ENCODE measurements around the gene SERPINB8.
"Not testable (repeated sequence)": the region's sequence is repeated elsewhere in the genome, so short reads cannot be mapped to it uniquely, and the experiment has no call there.

The SERPINB8 gene, protein sequence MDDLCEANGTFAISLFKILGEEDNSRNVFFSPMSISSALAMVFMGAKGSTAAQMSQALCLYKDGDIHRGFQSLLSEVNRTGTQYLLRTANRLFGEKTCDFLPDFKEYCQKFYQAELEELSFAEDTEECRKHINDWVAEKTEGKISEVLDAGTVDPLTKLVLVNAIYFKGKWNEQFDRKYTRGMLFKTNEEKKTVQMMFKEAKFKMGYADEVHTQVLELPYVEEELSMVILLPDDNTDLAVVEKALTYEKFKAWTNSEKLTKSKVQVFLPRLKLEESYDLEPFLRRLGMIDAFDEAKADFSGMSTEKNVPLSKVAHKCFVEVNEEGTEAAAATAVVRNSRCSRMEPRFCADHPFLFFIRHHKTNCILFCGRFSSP

DNA sequence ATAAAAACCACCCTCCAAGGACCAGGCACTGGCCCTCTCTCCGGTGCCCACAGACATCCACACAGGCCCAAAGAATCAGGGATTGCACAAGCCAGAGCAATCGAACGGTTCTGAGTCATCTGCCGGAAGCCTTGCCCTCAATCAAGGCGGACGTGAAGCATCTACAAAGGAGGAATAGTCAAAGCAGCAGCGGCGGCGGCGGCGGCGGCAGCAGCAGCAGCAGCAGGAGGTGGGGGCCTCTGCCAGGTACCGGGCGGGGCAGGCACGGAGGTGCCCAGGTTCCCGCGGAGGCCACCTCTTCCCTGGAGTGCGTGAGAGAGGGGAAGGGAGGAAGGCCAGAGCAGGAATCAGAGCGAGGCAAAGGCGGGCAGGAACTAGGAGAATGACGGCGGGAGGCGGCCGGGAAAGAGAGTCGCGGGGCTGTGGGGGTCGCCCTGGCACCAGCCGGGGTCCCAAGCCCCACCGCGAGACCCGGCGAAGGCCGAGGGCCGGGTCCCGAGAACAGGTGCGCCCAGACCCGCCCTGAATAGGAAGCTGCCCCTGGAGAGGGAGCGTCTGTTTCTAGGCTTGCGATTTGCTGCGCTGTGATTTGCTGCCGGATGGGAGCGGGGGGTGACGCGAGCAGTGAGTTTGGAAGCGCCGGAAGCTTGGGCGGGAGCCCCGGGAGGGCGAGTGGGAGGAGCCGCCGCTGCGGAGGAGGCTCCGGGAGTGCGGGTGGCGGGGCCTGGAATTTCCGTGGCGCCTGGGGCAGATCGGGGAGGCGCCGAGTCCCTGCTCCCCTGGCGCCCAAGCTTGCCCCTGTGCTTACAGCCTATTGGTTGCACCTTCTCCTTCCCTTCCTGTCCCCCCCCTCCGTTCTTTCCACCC, at the start of gene SERPINB8:
Gene SERPINB8, plus strand, starts transcription at position 140 of the 867 bp plus-strand sequence. CDS start 8,228 bp downstream, outside the sequence.
- peak; percentile 97 for DNase-seq (ENCODE audit: low read depth, low spot score)

DNA sequence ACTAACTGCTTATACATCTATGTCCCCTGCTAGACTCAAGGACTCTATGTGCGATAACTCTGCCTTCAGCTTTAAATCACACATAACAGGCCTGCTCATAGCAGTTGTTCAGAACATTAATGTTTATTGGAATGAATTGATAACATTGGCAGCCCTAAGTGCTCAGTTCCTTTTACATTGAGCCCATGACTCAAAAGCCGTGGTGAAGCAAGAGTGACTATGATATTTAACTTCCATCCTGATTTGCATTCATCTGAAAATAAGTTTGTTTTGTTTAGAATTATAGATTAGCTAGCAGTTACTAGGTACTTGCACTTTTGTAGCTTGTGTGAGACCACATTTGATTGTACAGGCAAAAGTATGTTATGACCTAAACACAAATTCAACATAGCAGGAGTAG, 47.8 kb upstream of the SERPINB8 start:
- DNase-seq (ENCODE audit: low read depth, low spot score) = no peak

DNA sequence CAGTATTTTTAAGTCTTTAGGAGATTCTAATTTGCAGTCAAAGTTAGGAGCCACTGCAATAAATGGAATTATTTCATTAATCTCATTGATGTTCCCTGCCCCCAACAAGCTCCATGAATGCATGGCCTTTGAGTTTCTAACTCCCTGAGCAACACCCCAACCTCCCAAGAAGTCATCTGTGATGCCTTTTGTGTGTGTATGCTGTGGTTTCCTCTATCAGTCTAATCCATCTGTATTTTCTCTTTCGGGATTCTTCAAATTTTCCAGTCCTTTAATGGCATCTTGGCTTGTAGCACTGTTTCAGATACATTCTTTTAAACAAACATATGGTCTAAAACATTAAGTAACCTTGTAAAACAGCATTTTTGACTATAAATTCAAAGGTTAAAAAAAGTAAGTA, 45.3 kb upstream of the SERPINB8 start:
- DNase-seq (ENCODE audit: low read depth, low spot score) = no peak

DNA sequence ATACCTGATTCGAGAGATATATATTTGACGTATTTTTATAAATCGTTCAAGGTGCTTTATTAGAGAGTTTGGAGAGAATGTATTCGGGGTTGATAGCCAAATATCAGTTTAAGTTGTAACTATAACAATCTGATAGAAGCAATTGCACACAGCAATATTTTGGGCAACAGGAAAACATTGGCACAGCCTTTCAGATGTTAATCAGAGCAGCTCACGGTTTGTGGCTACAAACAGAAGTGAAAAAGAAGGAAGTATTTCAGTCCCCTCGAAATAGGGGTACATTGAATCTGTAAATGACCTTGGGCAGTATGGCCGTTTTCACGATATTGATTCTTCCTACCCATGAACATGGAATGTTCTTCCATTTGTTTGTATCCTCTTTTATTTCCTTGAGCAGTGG, 41.5 kb upstream of the SERPINB8 start:
- DNase-seq (ENCODE audit: low read depth, low spot score) = no peak

DNA sequence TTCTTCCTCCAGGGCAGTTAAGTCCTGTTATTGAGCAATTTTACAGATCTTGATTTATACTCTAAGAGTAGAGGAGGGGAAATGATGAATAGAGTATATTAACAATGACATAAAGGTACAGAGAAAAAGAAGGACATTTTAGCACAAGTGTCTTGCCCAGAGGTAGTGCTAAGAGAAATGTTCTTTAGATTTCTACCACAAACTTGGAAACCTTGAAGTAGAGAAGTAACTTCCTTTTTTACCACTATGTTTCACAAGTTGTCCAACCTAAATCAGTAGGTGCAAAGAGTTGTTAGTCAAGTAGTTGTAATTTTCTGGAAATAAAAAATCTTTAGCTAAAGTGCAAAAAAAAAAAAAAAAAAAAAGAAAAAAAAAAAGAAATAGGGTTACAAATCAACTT, 40.5 kb upstream of the SERPINB8 start:
- DNase-seq (ENCODE audit: low read depth, low spot score) = not testable (repeated sequence)

DNA sequence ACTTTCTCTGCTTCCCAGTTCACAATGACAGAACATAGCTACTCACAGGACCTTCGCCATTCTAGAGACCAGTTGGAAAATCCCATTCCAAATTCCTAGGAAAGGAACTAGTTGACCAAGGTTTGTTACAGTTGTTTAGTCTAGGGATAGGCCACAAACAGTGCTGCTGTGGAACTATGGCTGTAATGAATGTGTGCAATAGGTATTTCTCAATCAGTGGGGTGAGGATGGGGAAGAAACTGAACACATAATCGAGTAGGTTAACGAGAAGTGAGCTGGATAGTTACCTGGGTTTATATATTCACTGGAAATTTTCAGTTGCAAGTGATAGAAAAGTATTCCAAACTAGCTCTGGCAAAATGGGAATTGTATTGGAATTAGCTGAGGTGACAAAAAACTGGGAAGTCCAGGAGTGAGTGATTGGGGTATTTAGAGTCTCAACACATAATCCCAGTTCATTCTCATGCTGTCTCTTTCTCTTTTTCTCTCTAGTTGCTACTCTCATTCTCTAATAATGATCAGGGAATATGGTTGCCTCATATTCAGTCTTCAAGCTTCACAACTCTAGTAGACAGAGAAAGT, 39.0 kb upstream of the SERPINB8 start:
- no peak for DNase-seq (ENCODE audit: low read depth, low spot score)

DNA sequence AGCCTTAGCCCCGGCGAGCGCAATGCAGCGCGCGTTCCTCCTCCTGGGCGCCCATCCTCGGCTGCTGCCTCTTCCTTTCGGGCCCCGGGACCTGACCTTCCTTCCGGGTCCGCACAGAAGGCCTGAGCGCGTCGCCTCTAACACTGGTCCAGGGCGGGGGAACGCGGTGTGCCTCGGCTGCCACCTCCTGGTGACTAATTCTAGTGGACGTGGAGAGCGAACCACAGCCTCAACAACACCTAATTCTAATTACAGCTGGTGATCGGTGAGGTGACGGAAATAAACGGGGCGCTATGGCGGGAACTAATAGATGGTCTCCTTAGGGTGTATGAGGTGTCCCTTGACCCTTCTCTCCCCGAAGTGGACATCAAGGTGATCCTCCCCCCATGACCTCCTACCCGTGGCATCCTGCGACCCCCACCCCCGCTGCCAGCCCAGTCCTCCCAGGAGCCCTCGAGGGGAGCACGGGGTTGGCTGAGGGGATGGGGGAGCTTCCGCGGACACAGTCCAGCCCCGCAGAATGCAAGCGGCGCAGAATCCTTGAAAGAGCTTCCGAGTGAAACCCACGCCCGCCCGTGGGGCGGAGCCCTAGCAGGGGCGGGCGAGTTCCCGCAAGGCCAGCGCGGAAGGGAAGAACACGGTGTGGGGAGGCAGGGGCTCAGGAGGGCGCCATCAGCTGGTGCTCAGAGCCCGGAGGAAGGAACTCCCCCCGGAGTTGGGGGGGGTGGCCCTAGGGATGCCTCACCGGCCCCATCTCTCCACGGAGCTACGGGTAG, 33.5 kb upstream of the SERPINB8 start:
- DNase-seq (ENCODE audit: low read depth, low spot score) = peak; percentile 91

DNA sequence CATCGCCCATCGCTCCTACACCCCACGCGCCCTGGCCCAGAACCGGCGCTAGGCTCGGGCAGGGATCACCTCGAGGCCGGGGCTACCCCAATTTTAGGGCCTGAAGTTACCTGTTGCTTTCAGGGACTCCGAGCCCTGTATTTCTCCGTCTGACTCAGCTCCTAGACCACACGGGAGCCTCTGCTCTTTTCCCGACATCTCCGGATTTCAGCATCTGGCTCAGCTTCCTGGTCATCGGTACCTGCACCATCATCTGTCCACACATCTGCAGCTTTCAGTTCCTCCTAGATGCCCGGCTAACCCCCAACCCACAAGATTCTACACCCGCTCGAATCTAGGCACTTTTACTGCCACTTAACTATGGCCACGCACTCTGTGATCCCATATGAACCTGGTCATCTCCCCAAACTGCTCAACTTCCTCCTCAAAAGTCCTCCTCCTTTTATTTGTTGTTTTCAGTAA, 32.9 kb upstream of the SERPINB8 start:
- no peak for DNase-seq (ENCODE audit: low read depth, low spot score)

DNA sequence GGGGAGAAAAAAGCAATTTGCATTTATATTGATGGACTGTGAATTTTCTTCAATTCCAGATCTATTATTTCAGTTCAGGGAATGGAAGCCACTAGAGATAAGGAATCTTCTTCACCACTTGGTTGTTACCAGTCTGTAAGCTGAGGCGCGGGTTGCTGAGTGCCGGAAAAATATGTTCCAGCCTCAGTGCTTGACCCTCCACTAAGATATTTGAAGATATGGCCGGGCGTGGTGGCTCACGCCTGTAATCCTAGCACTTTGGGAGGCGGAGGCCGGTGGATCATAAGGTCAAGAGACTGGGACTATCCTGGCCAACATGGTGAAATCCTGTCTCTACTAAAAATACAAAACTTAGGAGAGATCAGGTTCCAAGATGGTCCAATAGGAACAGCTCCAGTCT, 29.9 kb upstream of the SERPINB8 start:
- DNase-seq (ENCODE audit: low read depth, low spot score) = no peak

DNA sequence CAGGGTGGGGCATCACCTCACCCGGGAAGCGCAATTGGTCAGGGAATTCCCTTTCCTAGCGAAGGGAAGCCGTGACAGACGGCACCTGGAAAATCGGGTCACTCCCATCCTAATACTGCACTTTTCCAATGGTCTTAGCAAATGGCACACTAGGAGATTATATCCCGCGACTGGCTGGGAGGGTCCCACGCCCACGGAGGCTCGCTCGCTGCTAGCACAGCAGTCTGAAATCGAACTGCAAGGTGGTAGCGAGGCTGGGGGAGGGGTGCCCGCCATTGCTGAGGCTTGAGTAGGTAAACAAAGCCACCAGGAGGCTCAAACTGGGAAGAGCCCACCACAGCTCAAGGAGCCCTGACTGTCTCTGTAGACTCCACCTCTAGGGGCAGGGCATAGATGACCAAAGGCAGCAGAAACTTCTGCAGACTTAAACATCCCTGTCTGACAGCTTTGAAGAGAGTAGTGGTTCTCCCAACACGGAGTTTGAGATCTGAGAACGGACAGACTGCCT, 29.3 kb upstream of the SERPINB8 start:
- peak; percentile 16 for DNase-seq (ENCODE audit: low read depth, low spot score)

DNA sequence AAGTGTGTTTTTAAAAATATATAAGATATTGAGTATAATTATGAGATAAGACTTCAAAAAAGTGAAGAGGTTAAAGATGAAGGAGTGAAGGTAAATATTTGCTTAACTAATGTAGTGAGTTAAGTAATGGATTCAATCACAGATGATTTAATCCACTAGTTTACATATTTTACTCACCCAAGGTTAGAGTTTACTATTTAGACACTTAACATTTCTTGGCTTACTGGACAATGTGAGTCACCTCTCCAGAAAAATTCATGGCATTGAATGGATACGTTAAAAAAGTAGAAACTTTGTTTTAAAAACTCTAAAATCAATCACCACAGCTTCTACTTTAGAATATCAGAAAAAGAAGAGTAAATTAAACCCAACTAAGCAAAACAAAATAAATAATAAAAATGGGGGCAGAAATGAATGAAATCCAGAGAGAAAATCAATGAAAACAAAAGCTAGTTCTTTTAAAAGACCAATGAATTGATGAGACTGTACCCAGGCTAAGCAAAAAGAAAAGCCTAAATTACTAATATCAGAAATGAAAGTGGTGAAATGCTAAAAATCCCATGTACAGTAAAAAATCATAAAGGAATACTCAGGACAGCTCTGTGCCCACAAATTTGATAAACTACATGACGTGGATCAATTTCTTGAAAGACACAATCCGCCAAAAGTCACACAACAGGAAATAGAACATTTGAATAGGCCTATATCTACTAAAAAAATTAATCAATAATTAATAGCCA, 22.7 kb upstream of the SERPINB8 start:
- DNase-seq (ENCODE audit: low read depth, low spot score) = no peak

DNA sequence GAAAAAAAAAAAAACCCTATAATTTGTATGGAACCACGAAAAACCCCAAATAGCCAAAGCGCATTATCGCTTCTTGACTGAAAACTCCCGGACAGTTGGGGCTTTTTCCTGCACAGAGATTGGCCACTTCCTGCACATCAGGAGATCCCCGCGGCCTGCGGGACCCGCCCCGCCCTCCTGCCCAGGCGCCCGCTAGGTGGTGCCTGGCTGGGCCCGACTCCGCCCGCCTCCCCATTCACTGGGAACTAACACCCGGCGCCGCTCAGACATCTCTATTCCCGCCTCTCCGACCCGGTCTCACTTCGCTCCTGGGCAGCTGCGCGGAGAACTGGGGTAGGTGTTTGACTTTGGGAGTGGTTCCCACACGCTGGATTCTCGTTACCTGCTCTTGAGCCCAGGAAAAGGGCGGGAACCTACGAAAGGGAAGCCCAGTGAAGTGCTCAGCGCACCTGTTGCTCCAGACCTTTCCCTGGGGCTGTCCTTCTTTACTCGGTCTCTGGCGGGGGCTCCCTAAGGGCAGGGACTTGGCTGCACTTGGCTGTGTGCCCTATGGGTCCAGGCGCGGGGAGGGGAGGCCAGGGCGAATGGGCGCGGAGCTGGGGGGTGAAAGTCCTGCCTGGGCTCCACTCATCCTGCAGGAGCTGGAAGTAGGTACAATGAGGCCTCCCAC, 20.7 kb upstream of the SERPINB8 start, which contains the start of gene HMSD:
Gene HMSD, plus strand, starts transcription at position 234 of the 670 bp plus-strand sequence. CDS start 4,155 bp downstream, outside the sequence.
- peak; percentile 81 for DNase-seq (ENCODE audit: low read depth, low spot score)

DNA sequence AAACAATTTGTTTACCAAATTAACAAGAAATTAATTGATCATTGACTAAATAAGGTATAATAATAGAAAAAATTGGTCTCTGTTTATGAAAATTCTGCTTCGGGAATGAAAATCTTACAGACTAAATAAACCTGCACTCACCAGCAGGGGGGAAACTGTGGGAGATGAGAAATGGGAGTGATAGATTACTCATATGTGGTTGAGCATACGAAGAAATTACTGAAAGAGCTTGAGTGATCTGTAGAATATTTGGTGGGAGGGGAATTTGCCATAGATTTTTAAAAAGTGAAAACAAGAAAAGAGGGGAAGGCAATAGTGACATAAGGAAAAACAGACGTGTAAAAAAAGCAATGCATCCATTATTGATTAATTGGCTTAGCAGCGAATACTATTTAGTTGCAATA, 18.6 kb upstream of the SERPINB8 start:
- no peak for DNase-seq (ENCODE audit: low read depth, low spot score)

DNA sequence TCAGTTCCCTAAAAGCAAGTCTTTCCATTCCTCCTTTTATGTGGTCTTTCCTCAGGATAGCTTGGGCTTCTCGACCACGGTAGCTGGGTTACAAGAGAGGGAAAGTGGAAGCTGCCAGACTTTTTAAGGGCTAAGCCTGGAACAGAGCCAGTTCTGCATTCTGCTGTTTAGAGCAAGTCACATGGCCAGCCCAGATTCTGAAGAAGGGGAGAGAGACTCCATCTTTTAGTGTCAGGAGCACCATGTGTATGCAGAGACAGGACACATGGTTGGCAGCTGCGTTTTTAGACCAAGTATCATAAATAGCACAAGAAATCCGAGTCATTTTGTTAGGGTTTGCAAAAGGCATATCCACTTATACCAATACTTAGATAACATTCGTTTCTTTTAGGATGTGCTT, 16.1 kb upstream of the SERPINB8 start:
- no peak for DNase-seq (ENCODE audit: low read depth, low spot score)

DNA sequence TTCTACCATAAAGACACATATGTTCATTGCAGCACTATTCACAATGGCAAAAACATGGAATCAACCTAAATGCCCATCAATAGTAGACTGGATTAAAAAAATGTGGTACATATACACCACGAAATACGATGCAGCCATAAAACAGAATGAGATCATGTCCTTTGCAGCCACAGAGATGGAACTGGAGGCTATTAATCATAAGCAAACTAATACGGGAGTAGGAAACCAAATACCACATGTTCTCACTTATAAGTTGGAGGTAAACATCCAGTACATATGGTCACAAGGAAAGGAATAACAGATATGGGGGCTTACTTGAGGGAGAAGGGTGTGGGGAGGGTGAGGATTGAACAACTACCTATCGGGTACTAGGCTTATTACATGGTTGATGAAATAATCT, 13.1 kb upstream of the SERPINB8 start:
- DNase-seq (ENCODE audit: low read depth, low spot score) = no peak

DNA sequence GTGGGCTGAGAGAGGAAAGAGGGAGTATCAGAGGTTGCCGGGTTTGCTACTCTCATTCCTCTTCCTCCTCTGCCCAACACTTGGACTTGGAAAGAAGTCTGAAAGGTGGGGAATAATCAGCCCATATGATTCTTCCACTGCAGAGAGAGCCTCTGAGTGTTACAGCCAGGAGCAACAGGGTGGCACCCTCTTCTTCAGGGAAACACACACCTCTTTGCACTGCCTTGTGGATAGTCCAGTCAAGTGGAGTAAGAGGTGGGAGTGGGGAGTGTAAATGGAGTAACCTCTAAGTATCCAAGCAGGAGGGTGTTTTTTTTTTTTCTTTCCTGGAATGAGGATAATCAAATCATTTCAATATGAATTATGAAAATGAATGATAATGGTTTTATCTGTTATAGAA, 9.0 kb upstream of the SERPINB8 start:
- DNase-seq (ENCODE audit: low read depth, low spot score) = no peak

DNA sequence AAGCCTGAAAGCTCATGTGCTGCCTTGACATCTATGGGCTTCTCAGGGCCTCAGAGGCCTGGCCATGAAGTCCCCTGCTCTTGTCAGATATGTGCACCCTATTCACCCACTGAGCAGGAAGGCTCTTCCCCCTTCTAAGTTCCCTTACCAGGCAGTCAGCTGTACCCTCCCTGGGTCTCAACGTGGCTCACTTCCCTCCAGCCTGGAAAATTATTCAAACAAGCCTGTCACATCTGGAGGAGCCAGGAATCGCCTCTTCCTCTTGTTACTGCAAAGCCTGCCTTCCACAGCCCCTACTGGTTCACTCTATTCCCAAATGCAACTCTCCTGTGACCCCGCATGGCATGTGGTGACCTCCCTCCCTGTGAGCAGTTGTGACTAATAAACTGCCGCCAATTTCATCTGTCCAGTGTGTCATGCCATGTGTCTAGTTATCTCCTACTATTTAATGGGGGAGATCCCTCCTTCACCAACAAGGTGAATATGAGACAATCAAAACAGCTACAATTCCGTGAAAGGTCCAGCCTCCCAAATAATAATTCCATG, 8.4 kb upstream of the SERPINB8 start:
- no peak for DNase-seq (ENCODE audit: low read depth, low spot score)

DNA sequence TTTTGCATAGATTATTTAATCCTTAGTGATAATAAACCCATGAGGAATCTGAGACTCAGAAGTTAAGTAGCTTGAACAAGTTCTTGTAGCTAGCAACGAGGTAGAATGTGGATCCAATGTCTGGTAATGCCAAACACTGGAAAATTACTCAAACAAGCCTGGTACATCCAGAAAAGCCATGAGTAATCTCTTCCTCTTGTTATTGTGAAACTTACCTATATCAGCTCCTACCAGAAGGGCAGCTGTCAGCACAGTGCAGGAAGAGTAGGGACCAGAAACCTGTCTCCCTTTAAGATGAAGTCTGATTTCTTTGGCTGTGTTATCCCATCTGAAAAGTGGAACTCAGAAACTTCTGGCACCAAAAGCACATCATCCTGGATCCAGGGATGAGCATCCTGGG, 7.7 kb upstream of the SERPINB8 start:
- DNase-seq (ENCODE audit: low read depth, low spot score) = no peak

DNA sequence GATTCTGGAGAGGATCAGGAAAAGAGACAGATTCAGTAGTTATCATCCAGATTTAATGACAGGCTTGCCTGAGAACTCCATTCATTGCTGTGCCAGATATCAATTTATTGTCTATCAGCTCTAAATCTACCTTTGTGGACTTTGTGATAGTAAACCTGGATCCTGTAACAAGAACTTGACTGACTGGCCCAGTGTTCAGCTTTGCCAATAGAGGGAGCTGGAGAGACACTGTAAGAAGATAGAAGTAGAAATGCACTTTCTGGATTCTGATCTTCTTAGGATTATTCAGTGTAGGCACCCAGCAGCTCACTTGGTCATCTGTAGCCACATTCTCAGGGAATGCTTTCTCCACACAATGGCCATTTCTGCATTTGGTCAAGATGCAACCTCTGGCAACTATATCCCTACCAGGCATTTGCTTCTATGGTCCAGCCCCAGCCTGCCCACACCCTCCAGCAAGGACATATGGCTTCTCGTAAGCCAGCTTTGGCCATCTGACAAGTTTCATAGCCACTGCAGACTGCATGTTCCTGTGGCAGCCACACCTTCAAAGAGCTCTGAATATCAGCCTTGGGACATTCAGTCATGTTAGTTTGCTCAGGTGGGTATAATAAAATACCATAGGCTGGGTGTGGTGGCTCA, 6.1 kb upstream of the SERPINB8 start:
- DNase-seq (ENCODE audit: low read depth, low spot score) = peak; percentile 11

Measured in ELF-1 (cell line).